Erythroblast (primary cell): ENCODE measurements around the gene POLN.

Experiments
- GATA1 ChIP-seq: IDR thresholded peaks from 2 replicates; pipeline ENCODE4 v1.6.1; 2011; ENCODE audit warnings: low read depth, mild to moderate bottlenecking, control low read depth, low read length, moderate library complexity
- POLR2A ChIP-seq: IDR thresholded peaks from 2 replicates; pipeline ENCODE4 v1.6.1; 2011; ENCODE audit warnings: mild to moderate bottlenecking, low read length

- TF ChIP-seq POLR2A (no peak), GATA1 (no peak)
Observed at GRCh38 chr4:2066011-2066551, 175.8 kb downstream of the POLN start.
